GM18873 (cell line): ENCODE measurements around the gene MMRN2.
"Not testable (repeated sequence)": the region's sequence is repeated elsewhere in the genome, so short reads cannot be mapped to it uniquely, and the experiment has no call there.

ENCODE experiments used
- ATAC-seq: cut with Tn5 transposase; IDR thresholded peaks from one replicate; pipeline ENCODE4 v1.9.1; 2021; ENCODE audit warnings: mild to moderate bottlenecking, moderate library complexity, moderate number of reproducible peaks; ENCODE audit not compliant: unreplicated experiment, low FRiP score

The MMRN2 gene

GRCh38 chr10:86958116-86958900 is 893 bp upstream of the MMRN2 start, which contains the start of gene SNCG:
SNCG (plus strand) TSS chr10:86958599; CDS start chr10:86958698, 99 bp downstream.
- no peak for ATAC-seq

GRCh38 chr10:86956848-86957448 is 467 bp downstream of the MMRN2 start:
- ATAC-seq = no peak

GRCh38 chr10:86956195-86956847 is 1.1 kb downstream of the MMRN2 start:
- no peak for ATAC-seq

- ATAC-seq = no peak
These were observed 1.8 kb downstream of the MMRN2 start for GRCh38 chr10:86955501-86956194.

DNA sequence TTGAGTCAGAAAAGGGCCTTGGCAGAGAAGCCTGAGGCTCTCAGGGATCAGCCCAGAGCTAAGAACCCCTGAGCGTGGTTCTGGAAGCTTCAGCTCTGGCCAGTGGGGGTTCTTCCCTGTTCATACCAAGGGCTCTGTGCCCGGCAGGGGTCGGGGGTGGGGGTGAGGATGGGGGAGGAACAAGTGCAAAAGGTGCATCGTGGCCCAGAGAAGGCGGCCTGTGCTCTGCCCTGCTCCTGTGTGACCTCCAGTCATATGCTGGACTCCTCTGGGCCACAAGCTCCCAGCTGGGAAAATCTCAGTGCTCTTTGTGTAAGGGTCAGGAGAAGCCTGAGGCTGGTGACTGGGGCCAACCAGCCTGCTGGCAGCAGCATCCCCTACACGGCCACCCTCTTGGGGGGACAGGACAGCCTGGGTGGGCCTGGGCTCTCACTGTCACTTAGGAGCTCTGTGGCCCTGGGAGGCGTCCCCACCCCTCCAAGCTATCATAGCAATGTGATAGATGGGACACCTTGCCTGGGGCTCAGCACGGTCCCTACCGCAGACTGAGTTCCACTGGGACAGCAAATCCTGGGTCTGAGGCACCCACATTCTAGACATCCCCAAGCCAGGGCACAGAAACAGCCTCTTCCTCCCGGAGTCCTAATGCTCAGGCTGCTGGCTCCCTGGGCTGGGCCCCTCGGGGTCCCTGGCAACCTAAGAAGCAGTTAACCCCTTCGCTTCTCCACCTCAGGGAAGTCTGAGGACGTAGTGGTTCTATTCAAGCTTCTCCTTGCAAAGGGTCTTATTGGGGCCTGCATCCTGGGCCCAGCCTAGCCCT is 2.5 kb downstream of the MMRN2 start:
- no peak for ATAC-seq

DNA sequence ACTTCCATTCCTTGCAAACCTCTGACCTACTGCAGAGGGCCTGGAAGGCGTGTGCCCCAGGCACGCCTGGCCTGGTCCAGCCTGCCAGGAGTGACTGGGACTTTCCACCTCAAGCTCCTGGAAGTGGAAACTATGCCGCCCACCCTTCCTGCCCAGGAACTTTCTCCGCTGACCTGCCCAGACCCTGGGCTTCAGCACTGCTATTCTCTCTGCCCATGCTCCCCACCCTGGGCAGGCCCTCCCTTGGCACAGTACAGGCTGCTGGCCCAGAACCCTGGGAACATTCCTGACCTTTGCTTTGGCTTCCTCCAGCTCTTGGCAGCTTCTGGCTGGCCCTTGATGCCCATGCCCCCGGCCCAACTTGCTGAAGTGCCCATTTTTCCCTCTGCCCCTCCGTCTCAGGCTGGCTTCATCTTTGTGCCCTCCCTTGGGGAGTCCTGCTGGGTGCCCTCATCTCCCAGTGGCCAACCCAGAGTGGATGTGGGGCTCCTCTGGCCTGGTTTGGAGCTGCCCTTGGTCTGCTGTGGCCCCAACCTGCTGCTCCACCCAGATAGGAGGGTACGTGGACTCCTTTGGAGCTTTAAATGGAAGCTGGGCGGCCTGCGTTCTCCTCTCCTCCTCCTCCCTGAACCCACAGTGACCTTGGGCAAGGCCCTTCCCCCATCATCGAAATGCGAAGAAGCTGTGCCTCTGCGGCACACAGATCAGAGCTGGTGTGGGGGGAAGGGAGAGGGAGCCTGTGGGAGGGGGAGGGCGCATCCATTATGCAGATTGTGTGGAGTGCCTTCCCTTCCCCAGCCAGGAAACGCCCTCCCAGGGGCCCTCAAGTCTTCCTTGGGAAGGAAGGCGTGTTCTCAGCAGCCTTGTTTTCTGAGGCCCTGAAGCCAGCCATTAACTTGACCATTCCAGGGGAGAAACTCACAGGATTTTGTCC is 3.4 kb downstream of the MMRN2 start:
- no peak for ATAC-seq

DNA sequence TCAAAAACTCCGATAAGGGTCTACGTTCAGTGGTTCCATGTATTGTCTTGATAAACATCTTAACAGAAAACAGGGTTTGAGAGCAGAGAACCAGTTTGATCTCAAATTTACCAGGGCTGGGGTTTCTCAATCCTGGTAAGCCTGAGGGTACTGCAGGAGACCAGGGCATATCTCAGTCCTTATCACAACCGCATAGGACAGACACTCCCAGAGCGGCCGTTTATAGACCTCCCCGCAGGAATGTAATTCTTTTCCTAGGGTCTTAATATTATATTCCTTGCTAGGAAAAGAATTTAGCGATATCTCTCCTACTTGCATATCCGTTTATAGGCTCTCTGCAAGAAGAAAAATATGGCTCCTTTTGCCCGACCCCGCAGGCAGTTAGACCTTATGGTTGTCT is 4.7 kb downstream of the MMRN2 start:
- not testable (repeated sequence) for ATAC-seq

DNA sequence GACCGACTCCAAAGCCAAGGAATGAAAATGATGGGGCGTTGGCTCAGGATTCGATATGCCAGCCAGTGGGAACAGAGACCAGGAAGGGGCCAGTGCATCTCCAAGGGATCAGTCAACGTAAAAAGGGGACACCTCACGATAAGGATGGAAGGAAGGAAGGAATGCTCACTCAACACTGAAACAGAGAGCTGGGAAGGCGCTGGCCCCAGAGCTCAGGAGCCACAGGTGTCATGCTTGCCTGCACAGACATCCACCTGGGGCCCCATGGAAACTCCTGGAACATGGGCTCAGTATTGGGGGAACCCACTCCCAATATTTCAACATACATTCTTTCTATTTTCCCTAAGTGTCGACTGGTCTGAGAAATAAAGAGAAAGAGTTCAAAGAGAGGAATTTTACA is 5.3 kb downstream of the MMRN2 start:
- no peak for ATAC-seq

- no peak for ATAC-seq
These were observed 6.1 kb downstream of the MMRN2 start for GRCh38 chr10:86951184-86951761.

DNA sequence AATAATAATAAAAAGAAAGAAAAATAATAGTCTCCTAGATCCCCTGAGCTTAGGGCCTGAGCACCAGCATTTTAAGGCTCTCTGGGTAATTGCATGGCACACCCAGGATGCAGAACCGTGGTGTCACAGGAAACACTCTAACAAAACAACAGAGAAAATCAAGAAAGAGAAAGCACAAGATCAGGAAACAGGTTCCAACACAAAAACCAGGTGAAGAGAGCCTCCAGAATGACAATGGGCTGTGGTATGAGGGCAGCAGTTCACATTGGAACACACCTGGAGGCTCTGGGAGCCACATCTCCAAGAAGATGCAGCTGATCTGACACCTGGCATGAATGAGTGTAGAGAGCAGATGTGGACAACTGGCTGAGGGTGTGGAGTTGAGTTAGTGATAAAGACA is 7.1 kb downstream of the MMRN2 start:
- ATAC-seq = no peak

DNA sequence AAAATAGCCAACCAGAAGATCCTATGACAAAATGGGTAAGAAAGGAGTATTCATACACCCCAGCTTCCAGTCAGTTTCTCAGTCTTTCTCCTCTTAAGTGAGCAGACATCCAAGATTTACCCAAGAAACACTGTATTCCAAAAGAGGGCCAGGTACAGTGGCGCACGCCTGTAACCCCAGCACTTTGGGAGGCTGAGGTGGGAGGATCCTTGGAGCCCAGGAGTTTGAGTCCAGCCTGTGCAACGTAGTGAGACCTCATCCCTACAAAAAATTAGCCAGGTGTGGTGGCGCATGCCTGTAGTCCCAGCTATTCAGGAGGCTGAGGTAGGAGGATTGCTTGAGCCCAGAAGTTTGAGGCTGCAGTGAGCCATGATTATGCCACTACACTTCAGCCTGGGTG is 9.6 kb downstream of the MMRN2 start:
- ATAC-seq = not testable (repeated sequence)

DNA sequence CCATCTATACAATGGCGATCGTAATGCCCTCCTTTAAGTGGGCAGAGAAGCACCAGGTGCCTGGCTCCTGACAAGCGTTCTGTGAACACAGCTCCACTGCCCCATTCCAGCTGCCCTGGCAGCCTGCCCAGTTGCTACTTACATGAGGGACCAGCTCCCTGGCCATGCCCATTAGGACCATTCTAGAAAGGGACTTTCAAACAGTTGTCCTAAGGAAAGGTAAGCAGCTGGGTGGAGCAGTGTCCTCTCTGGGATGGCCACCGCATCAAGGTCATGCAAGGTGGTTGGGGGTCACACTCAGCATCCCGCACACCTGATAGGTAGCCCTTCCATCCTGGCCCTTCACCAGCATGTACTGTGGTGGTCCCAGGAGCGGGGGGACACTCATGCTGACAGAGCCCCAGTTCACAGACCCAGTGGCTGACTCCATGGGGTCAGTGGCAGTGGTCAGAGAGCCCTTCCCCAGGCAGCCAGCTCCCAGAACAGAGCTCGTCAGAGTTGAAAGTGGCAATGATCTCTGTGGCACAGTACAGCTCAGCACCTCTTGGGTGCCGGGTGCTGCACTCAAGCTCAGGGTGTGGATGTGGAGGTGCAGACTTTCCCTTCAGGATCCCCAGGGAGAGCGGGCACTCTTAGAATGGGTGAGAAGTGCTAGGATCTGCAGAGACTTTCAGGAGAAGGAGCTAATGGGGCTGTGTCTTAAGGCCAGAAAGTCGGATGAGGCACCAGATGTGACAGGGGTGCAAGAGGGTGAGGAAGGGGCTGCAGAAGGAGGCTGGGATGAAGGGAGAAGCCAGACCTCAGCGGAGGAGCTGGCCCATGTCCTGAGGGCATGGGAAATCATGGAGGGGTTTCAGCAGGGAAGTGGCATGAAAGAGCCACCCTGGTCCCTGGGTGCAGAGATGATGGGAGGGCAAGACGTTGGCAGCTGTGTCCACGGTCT is 10.9 kb downstream of the MMRN2 start:
- no peak for ATAC-seq

DNA sequence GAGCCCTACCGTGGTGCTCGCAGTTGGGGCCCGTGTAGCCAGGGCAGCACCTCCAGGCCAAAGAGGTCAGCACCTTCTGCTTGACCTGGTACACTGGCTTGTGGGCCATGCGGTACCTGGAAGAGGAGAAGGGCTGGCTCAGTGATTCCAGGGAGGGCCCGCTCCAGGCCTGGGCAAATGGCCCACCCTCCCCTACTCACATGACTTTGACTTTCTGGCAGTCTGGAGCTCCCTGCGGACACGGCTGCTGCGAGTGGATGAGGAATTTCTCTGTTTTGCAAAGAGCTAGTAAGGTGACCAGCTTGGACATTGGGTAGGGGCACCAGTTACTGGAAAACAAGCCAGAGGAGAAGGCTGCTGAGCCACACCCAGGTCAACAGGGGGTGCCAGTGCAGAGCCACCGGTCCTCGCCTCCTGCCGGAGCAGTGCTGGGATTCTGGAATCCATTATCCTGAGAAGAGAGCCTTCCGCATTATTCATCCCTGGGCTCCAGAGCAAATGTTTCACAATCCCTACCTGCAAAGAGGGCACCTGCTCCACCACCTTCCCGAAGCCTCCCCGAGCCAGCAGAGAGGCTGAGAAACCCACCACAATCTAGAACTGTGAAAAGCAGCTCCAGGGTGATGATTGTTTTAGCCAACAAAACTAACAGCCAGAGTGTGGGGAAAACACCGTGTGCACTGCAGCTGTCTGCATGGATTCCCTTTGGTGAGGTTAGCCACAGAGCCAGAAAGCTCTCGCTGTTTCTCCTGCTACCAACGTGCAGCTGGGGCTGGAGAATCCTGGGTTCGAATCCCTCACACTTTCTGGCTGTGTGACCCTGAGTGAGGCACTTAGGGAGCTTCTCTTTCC is 11.8 kb downstream of the MMRN2 start:
- no peak for ATAC-seq

DNA sequence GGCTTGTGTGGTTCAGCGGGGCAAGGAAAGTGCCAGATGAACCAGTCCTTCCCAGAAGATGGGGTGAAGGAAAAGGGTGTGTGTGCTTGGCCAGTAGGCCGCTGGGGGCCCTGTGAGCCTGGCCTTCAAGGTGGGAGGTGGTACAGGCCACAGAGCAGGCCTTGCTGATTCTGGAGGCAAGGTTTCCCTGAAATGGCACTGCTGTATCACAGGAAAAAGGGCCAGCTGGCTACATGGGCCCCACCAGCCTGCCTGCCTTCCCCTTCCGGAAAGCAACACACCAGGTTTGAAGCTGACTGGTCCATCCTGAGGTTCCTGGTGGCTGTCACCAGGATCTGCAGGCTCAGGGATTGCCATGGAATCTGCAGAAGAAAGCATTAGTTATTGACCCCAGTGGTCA is 12.5 kb downstream of the MMRN2 start:
- no peak for ATAC-seq

DNA sequence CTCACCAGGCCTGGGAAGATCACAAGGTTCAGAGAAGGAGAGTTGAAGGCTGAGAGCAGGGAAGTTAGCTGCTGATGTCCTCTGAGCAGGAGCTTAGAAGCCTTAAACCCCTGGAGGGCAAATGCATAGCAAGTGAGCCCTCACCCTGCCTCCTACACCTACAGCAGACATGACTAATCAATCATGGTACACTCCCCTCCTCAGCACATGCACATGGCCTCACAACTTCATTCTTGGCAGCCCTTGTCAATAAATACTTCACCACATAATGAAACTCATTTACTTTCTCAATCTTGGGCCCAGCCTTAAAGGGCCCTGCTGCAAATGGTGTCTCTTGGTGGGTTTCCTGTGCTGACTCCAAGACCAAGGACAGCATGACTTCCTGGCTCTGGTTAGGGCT is 12.9 kb downstream of the MMRN2 start:
- no peak for ATAC-seq

DNA sequence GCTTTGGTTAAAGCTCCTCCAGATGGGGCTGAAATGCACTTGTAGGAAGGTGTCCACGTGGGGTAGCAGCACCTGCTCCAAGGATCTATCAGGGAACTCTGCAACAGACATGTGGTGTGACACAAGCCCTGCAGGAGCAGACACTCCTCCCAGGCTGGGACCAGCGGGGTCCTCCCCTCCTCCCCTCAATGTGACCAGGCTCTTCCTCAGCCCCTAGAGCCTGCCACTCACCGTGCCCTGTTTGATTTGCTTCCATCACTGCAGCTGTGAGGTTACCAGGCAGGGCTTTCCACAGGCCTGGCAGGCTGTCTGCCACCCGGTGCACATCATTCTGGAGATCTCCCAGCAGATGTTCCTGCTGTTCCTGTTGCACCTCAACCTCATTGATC is 13.4 kb downstream of the MMRN2 start:
- no peak for ATAC-seq
